GM19463 (cell line): ENCODE results near the gene OSGIN1.

ENCODE experiments used
- ATAC-seq: cut with Tn5 transposase; IDR thresholded peaks from one replicate; pipeline ENCODE4 v1.9.1; 2021; ENCODE audit warnings: mild to moderate bottlenecking, moderate library complexity; ENCODE audit not compliant: unreplicated experiment

Gene OSGIN1

DNA sequence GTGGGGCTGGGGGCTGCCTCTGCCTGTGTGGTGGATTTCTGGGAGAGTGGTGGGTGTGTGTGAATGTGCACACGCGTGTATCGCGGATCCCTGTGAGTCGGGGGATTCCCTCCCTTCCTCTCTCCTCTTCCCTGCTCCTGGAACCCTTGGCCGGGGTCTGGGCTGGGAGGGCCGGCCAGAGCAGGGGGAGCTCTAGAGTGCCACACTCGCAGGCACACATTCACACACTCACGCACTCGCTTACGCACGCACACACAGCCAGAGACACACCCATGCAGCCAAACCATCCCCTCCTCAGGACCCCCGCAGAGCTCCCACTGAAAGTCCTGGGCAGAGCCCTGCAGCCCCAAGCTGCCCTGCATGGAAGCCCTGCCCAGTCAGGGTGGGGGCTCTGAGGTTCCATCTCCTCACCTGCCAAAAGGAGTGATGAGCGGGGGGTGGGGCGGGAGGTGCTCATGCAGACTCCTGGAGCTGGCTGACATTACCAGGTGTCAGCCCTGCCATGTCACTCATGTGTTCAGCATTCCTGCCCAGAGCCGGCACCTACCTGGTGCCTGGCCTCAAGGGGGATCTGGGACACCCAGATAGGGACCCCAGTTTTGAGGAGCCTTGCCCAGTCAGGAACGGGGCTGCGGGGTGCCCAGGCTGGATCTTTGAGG, 16.9 kb downstream of the OSGIN1 start:
- no peak for ATAC-seq

DNA sequence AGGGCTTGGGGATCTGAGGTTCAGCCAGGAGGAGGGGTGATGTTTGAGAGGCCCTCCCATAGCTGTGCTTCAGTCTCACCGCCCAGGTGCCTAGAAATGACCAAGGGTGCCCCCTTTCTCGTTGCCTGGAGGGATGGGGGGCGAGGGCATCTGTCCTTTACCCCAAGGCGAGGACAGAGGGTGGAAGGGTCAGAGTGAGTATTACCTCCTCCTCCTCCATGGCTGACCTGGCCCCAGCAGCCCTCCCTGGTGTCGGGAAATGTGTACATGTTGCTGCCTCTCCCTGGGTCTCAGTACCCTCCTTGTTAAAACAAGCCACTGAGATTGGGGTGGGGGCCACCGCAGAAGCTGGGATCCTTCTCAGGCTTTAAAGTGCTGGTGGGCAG, 17.4 kb downstream of the OSGIN1 start:
- no peak for ATAC-seq

DNA sequence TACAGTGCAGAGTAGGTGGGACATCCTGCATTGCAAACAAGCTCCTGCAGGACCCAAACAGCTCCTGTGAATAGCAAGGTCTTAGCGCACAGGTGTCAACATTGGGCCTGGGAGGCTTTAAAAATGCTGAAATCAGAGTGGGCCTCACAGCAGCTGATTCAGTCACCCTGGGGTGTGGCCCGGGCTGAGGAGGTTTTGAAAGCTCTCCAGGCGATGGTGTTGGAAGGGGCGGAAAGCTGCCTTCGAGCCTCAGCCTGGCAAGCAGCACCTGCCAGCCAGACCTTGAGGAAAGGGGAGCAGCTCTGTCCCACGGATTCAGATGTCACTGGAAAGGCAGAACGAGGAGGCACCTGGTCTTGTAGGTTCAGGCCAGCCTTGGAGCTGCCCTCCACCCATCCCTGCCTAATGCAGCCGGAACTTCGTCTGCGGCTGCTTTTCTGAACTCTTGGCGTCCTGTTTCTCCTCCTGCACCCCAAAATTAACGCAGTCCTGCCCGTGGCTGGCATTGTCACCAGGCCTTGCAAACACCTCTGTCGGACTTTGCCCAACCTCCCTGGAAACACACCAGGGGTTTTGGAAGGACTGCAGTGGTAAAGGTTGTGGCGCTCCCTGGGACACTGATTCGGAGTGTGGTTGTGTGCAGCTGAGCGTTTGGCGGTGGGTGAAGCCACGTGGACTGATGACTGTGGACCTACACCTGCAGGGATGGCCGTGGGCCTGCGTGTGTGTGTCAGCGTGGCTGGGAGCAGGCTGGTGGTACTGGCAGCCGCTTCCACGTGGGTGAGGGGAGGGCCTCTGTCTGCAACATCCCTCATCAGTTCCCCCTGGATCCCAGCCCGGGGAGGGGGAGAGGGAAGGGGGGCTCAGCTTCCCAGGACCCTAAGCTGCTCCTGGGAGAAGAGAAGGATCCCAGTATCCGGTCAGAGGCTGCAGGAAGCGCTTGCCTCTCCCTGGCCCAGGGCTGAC, 18.4 kb downstream of the OSGIN1 start:
- ATAC-seq: no peak

DNA sequence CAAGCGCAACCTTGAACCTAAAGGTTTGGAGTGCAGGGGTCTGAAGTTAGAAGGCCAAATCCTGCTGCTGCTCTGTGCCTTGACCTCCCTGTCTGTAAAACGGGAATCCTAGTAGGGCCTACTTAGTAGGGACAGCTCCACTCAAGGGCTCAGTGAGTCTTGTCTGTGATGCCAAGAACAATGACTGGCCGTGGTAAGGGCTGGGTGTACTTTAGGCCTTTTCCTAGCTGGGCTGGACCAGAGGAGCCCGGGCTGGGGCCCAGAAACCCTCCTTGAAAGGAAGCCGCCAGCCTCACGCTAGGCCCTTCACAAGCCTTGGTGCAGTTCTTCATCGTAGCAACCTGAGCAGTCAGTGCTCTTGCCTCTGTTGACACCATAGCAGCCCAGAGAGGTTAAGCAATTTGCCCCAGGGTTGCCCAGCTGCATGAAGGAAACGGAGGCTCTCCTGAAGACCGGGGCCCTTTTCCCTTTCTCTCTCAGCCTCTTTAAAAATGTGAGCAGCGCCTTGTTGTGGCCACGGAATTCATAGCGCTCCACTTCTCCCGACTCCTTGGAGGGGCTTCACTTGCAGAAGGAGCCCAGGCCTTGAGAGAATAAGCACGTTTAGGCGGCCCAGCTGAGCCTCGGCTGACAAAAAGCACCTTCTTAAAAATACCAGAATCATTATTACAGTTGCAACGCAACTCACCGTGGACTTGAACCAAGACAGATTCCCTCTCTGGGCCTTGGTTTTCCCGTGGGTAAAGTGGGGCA, 19.4 kb downstream of the OSGIN1 start:
- no peak for ATAC-seq

DNA sequence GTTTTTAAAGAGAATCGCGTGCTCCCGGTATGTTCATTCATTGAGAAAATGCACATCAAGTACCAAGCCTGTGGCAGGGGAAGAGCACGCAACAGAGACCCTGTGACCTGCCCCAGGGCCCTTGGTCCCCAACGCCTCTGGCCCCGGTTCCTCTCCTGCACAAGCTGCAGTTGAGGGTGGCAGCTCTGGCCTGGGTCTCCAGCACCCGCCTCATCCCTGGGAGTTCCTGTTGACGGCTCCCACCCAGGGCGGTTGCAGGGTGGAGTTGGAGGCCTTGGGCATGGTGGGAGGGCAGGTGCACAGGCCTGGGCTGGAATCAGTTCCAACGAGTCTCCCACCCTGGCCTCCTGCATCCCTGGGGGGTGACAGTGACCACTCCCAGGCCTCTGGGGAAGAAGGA, 20.0 kb downstream of the OSGIN1 start:
- no peak for ATAC-seq

DNA sequence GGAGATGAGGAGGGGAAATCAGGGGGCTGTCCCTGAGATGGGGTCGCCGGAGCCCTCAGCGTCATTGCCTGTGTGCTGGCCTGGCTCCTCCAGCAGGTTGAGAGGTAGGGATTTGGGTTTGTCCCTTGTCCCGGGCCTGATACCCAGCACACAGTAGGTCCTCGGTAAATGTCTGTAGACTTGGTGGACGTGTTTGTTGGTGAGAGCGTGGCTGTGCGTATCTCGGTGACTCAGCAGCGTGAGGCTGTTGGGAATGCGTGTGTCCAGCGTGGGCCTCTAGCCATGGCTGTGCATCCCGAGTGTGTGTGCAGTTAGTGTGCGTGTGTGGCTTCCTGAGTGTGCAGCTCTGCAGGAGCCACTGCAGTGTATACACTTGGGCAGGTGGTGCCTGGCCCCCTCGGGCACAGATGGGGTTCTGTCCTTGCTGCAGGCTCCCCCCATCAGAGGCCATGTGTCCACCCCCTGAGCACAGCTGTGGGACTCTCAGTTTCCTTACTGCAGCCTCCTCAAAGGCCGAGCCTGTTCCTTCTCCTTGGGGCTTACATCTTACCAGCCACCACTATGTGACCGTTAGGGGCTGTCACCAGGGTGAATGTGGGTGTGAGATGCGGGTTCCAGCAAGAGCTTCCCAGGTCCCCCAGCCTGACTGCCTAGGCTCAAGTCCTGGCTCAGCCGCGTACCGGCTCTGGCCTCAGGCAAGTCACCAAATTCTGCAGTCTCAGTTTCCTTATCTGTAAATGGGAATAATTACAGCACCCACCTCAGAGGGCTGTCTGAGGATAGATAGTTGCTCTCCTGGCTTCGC, 20.7 kb downstream of the OSGIN1 start:
- ATAC-seq: no peak

DNA sequence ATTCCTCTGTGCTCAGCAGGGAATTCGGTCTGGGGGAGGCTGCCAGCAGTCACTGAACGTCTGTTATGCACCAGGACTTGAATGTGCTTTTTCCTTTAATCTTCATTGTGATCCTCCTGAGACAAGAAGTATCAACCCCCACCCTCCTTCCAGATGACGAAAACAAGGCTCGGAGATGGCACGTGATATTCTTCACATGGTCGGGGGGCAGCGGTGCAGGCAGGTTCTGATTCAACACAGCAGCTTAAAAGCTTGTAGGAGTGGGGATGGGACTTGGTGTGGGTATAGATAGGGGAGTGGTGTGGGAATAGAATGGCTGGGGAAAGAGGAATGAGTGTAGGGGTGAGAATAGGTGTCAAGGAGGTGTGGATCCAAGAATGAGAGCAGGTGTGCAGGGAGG, 21.4 kb downstream of the OSGIN1 start:
- no peak for ATAC-seq

DNA sequence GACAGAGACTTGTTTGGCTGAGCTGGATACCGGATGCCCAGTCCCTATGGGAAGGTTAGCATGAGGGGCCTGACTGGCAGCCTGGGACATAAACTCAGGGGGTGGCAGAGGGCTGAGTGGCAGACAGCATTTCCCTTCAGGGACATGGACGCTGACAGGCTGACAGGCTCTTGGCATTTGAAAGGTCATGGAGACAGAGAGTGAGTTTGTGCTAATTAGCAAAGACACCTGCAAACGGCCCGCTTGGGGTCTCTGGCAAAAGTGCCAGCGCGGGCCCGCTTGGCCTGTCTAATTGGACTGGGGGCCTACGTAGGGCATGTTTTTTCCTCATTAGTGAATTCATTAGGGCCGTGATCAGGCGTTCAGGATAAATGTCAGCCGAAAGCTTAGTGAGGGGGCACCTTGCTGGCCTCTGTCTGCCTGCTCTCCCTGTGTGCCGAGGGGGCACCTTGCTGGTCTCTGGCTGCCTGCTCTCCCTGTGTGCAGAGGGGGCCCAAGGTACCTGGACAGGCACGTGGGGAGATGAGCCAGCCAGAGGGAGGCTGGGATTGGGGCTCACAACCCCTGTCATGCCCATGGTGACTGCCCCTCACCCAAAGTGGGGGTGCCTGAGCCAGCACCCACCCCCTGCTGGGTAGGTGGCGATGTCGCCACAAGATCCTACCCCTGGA, 22.7 kb downstream of the OSGIN1 start:
- ATAC-seq: no peak

DNA sequence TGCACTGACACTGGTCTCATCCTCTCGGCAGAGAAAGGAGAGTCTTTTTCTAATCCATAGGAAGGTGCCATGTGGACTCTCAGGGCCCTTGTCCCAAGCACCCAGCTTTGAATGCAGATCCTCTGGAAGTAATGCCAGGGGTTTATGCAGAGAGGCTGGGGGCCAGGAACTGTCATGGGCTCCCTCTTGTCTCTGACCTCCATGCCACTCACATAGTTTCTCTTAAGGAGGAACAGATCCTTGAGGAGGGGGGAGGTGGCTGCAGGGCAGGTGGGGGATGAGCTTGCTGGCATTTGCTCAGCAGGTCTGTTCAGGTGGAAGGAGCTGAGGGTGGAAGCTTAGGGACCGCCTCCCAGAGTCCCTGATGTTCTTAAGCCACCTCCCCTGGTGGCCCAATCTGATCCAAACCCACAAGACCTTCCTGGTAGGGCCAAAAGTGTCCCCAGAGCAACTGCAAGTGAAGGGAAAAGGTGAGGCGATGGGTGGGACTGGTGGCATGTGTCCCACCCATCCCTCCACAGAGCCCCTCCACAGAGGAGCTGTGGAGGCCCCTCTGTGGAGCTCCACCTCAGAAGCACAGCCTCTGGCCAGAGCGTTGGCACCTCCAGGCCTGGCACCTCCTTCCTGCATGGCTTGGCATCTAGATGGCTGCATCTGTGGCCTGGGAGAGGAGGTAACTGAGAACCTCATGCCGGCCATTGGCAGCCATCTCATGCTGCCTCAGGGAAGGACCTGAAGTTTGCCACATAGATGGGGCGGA, 24.2 kb downstream of the OSGIN1 start:
- ATAC-seq: no peak

DNA sequence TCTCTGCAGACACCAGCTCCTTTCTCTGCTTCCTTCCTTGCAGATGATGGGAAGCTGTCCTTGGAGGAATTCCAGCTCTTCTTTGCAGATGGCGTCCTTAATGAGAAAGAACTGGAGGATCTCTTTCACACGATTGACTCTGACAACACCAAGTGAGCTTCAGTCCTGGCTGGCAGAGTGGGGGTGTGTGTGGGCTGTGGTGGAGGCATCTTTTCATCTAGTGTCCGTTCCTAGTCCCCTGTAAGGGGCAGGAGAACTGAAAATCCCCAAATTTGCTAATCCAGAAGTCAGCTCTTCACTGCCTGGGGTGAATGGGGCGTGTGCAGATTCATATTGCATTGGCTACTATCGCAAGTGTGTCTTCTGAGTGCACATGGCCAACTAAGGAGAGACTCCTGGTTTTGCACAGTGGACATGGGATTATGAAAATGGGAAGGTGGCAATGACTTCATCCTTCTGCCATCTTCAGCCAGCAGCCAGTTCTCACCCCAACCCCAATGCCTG, 25.4 kb downstream of the OSGIN1 start:
- no peak for ATAC-seq

DNA sequence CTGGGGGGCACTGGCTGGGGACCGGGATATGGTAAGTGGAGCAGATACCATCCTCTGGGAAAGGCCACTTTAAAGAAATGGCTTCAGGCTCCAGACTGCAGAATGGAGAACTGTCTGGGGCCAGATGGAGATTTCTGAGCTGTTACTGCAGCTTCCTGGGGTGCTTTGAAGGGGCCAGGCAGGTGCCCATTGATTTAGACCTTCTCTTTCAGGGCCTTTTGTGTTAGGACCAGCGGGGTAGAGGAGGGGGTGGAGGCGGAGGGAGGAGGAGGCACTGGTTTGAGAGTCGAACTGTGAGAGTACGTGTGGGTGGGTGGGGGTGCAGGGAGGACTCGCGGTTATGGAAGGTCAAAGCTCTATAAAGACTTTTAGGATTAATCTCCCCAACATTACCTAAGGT, 26.4 kb downstream of the OSGIN1 start:
- no peak for ATAC-seq

DNA sequence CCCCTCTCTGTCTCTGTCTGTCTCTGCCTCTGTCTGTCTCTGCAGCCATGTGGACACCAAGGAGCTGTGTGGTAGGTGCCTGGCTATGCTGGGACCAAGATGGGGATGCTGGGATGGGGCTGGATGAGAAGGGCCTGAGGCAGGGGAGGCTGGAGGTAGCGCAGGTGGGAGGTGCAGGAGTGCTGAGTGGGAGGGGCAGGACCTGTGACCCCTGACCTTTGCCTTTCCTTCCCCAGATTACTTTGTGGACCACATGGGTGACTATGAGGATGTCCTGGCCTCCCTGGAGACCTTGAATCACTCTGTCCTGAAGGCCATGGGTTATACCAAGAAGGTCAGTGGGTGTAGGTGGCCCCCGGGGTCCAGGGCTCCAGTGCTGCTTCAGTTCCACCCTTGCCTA, 27.8 kb downstream of the OSGIN1 start:
- ATAC-seq: no peak

DNA sequence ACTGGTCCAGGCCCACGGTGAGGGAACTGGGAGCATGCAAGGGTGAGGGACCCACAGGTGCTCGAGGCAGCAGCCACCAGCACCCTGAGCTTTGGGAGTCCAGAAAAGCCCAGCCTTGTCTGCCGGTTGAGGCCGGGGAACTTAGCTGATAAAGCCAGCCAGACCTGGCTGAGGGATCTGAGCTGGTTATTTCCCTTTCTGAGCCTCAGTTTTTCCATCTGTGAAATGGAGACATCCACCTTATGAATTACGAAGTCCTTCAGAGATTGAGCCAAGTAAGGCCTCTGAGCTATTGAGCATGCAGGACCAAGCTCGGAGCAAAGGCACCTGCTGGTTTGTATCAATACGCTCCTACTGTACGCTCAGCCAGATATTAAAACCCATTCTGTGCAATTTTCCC, 28.8 kb downstream of the OSGIN1 start:
- no peak for ATAC-seq

DNA sequence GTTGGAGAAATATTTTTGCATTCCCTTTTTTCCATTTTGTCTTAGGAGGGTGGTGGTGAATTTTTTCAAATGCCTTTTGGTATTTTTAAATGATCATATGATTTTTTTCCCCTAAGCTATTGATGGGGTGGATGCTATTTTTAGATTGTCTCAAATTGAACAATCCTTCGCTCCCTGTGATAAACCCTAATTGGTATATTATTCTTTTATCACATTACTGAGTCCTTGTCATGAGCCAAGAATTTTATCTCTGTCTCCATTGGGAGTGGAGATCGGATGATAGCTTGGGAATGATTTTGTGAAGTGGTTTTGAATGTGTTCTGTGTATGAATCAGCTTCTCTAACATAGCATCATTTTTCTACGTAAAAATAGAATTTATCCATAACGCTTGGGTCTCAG, 30.5 kb downstream of the OSGIN1 start:
- no peak for ATAC-seq

DNA sequence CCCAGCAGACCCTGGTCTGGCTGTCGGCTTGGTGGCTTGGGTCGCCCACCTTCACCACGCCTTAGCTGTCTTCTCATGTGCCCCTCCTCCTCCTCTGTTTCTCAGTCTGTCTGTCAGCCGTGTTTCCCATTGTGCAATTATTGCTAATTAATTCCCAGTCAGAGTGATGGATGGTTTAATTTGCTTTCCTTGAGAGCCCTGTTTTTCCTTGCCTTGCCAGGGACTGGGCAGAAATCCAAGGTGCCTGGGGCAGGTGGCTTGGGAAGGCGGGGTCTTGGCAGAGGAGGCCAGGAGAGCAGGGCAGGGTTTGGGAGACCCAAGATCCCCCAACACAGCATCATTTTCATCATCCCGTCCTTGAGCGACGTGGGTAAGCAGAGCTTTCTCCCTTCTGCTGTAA, 36.3 kb downstream of the OSGIN1 start:
- no peak for ATAC-seq

DNA sequence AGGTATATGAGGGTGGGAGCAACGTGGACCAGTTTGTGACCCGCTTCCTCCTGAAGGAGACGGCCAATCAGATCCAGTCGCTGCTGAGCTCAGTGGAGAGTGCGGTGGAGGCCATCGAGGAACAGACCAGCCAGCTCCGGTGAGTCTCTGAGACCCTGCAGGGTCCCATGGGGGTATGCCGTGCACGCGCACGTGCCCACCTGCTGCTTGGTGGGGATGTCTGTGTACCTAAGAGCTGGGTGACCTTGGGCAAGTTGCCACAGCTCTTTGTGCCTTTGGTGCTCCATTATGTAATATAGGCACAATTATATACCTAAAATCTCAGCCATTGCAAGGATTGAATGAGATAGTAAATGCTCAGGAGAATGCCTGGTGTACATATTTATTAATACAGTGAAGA, 37.5 kb downstream of the OSGIN1 start:
- no peak for ATAC-seq

DNA sequence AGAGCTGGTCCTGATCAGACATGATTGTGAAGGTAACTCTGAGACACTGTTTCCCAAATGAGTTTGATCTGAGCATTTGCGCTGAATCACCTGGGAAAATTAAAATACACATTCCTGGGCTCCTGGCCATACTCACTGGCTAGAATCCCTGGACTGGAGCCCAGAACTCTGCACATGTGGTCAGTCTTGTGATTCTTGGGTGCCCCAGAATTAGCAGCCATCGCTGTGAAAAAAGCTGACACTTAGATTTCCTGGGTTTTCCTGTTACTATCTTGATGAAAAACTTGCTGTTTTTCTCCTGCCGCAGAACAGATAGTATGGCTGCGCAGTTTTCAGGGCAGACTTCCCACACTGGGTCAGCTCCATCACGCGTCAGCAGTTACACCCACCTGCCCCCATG, 39.6 kb downstream of the OSGIN1 start:
- ATAC-seq: no peak

DNA sequence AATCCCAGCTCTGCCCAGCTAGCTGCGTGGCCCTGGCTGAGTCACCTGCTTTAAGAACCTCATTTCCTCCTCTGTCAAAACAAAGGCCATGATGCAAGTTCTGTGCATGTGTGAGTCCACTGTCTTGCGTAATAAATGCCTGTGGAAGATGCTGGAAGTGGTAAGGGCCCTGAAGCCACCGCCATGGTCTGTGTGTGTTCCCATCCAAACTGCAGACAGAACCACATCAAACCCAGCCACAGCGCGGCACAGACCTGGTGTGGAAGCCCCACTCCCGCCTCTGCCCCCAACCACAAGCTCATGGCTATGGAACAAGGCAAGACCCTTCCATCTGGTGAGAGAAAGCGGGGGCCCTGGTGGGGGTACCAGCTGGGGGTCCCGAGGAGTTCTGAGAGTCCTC, 41.0 kb downstream of the OSGIN1 start:
- ATAC-seq: no peak

DNA sequence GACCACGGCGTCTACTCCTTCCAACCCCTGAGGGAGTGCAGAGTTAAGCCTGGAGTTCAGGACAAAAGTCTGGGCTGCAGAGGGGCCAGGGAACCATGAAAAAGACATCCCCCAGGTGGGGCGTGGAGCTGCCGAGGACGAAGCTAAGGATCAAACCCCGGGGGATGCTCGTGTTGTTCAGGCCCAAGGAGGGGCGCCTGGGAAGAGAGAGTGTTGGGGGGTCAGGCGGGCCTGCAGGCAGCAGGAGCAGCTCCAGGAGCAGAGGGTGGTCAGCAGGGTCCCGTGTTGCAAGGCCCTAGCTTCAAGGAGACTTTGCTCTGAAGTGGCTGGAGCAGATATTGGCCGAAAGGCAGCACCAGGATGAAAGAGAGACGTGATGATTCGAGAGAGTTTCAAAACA, 41.7 kb downstream of the OSGIN1 start:
- no peak for ATAC-seq
